ENCODE results near the gene MAP7D1.
A peak's percentile ranks its signal among the peaks of the same experiment; 100 is the strongest.
"Not testable (repeated sequence)": the region's sequence is repeated elsewhere in the genome, so short reads cannot be mapped to it uniquely, and the experiment has no call there.

The MAP7D1 gene

DNA sequence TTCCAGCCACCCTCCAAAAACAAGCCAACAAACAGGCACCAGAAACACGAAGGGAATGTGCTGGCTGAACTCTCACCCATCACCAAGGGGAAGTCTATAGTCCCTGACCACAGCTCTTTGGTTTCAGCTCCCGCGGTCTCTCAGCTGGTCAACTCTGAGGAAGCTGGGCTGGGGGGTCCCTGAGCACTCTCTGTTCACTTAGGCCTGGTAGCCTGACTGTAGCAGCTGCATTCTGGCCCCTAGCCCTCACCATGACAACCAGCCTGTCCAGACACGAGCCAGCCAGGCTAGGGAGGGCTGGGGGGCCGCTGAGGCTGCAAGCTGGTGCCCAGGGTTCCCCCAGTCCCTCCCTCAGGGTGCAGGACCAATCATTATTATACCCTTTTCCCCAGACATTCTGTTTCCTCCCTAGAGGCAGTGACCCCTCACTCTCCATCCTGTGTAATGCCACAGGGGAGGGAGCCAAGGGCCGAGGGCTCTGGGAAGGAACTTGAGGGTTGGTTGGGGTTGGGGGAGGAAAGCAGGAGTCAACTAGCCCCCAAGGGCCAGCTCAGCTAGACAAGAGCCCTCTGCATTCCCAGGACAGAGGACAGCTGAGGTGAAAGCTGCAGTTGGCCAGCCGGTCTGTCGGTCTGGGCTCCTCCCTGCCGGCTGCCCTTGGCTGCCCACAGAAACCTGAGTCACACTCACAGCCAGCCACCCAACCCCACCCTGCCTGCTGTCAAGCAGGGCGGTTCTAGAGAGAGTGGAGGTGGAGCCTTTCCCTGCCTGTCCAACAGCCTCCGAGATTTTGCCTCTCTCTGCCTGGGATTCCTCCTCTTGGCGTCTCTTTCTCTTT lies 5.4 kb upstream of the MAP7D1 start:
- Histone ChIP-seq H2AFZ (ENCODE audit: low read depth, low read length) (peak overlapping the region; percentile 11), H3K27me3 (ENCODE audit: insufficient read depth, low read length) (no peaks in the 10 kb centered on the region), H3K36me3 (ENCODE audit: insufficient read depth, low read length) (no peaks in the 10 kb centered on the region), H3K4me1 (ENCODE audit: insufficient read depth, low read length) (peaks cover 36% of the 10 kb centered on the region), H3K9me3 (ENCODE audit: low read length) (peaks cover 3% of the 10 kb centered on the region), H3K4me3 (ENCODE audit: low read length) (peak overlapping the region; percentile 30)

DNA sequence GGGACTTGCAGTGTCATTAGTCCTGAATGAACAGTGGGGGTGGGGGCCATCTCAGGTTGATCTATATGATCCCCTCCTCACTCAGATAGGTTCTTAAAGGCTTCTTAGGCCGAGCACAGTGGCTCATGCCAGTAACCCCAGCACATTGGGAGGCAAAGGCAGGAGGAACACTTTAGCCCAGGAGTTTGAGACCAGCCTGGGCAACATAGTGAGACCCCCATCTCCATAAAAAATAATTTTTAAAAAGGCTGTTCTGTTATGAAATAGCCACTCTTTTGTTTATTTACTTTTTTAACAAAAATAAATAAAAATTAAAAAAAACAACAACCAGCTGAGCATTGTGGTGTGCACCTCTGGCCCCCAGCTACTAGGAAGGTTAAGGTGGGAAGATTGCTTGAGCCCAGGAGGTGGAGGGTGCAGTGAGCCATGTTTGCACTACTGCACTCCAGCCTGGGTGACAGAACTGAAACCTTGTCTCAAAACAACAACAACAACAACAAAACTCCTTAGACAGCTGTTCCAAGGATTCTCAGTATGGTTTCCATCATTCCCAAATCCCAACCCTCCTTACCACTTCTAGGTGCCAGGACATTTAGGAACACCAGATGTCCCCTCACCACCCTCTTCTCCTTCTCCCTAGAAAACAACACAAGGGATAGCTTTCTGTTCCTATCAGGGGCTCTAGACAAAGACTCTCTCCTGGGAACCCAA lies 4.7 kb upstream of the MAP7D1 start:
- H3K9me3 ChIP-seq (ENCODE audit: low read length) = peaks cover 3% of the 10 kb centered on the region
- H3K4me3 ChIP-seq (ENCODE audit: low read length) = peak overlapping the region; percentile 30
- H2AFZ ChIP-seq (ENCODE audit: low read depth, low read length) = no peak overlapping the region
- H3K4me1 ChIP-seq (ENCODE audit: insufficient read depth, low read length) = peaks cover 36% of the 10 kb centered on the region
- no peaks in the 10 kb centered on the region for H3K27me3 ChIP-seq (ENCODE audit: insufficient read depth, low read length)
- no peaks in the 10 kb centered on the region for H3K36me3 ChIP-seq (ENCODE audit: insufficient read depth, low read length)

DNA sequence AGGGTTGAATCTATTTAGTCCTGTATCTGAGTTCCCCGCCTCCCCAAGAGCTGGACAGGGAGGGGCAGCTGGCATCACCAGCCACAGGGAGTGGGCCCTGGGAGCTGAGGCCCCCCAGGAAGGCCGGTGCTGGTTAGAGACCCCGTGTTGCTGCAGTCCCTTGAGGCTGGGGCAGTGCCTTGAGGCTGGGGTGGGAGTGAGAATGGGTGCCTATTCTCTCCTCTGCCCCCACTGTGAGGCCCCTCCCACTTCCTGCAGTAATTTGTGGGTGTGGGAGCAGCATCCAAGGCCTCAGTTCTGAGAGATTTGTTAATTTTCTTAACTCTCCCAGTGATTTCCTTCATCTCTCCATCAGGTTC lies 4.1 kb upstream of the MAP7D1 start:
- H2AFZ ChIP-seq (ENCODE audit: low read depth, low read length) = no peak overlapping the region
- no peak overlapping the region for H3K4me3 ChIP-seq (ENCODE audit: low read length)
- H3K9me3 ChIP-seq (ENCODE audit: low read length) = peaks cover 3% of the 10 kb centered on the region
- H3K27me3 ChIP-seq (ENCODE audit: insufficient read depth, low read length) = no peaks in the 10 kb centered on the region
- H3K36me3 ChIP-seq (ENCODE audit: insufficient read depth, low read length) = no peaks in the 10 kb centered on the region
- H3K4me1 ChIP-seq (ENCODE audit: insufficient read depth, low read length) = peaks cover 36% of the 10 kb centered on the region

DNA sequence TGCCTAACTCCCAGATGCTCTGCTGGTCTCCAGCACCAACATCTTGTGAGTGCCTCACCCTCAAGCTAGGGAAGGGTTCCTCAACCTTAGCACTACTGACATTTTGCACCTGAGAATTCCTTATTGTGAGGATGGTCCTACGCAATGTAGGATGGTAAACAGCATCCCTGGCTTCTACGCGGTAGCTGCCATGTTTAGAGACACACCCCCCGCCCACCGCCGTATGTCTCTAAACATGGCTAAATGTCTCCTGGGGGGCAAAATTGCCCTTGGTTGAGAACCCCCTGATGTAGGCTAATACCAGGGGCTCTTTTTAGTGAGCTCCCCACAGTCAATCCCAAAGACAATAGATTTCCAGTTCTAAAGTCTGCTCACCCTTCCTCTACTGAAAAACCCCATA lies 2.5 kb upstream of the MAP7D1 start:
- Histone ChIP-seq H3K4me3 (ENCODE audit: low read length) (no peak overlapping the region), H3K27me3 (ENCODE audit: insufficient read depth, low read length) (no peaks in the 10 kb centered on the region), H3K4me1 (ENCODE audit: insufficient read depth, low read length) (peaks cover 46% of the 10 kb centered on the region), H3K36me3 (ENCODE audit: insufficient read depth, low read length) (peaks cover 2% of the 10 kb centered on the region), H3K9me3 (ENCODE audit: low read length) (no peaks in the 10 kb centered on the region), H2AFZ (ENCODE audit: low read depth, low read length) (no peak overlapping the region)

GRCh38 chr1:36154335-36154734 lies 1.6 kb upstream of the MAP7D1 start:
- H3K36me3 ChIP-seq (ENCODE audit: insufficient read depth, low read length) = peaks cover 3% of the 10 kb centered on the region
- H3K4me1 ChIP-seq (ENCODE audit: insufficient read depth, low read length) = peaks cover 46% of the 10 kb centered on the region
- H2AFZ ChIP-seq (ENCODE audit: low read depth, low read length) = no peak overlapping the region
- H3K27me3 ChIP-seq (ENCODE audit: insufficient read depth, low read length) = no peaks in the 10 kb centered on the region
- H3K9me3 ChIP-seq (ENCODE audit: low read length) = no peaks in the 10 kb centered on the region
- H3K4me3 ChIP-seq (ENCODE audit: low read length) = peak overlapping the region; percentile 90

DNA sequence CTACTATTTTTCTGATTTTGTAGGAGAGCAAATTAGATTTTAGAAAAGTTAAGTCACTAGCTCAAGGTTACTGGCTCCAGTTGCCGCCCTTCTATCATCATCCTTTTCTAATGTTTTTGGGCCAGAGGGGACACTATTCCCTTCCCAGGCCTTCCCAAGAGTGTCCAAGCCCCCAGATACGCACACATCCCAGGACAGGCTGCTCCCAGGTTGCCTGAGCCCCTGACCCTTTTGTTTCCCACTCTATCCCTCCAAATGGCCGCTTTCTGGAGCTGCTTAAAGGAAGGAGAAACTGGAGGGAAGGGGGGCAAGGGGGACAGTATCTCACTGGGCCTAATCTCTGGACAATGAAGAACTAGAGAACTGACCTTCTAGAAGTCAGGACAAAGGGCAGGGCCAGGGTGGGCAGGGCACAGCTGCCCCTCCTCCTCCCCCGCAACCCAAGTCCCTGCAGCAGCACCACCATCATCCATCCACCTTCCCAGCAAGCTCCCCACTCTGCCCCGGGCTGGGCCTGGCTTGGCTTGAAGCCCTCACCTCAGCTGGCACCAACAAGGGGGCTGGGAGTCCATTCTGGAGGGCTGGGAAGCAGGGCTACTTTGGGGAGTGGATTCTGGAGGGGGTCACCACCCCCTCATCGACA lies 1.1 kb upstream of the MAP7D1 start:
- H3K4me1 ChIP-seq (ENCODE audit: insufficient read depth, low read length) = peaks cover 45% of the 10 kb centered on the region
- no peaks in the 10 kb centered on the region for H3K9me3 ChIP-seq (ENCODE audit: low read length)
- H3K27me3 ChIP-seq (ENCODE audit: insufficient read depth, low read length) = no peaks in the 10 kb centered on the region
- H3K36me3 ChIP-seq (ENCODE audit: insufficient read depth, low read length) = peaks cover 8% of the 10 kb centered on the region
- H3K4me3 ChIP-seq (ENCODE audit: low read length) = peak overlapping the region; percentile 90
- no peak overlapping the region for H2AFZ ChIP-seq (ENCODE audit: low read depth, low read length)

- Histone ChIP-seq H3K27me3 (ENCODE audit: insufficient read depth, low read length) (no peaks in the 10 kb centered on the region), H3K9me3 (ENCODE audit: low read length) (no peaks in the 10 kb centered on the region), H3K36me3 (ENCODE audit: insufficient read depth, low read length) (peaks cover 8% of the 10 kb centered on the region), H3K4me1 (ENCODE audit: insufficient read depth, low read length) (peaks cover 49% of the 10 kb centered on the region), H2AFZ (ENCODE audit: low read depth, low read length) (no peak overlapping the region), H3K4me3 (ENCODE audit: low read length) (peak overlapping the region; percentile 90)
Observed at GRCh38 chr1:36156329-36157114, 562 bp downstream of the MAP7D1 start.

GRCh38 chr1:36157115-36157903 lies 1.3 kb downstream of the MAP7D1 start:
- Histone ChIP-seq H2AFZ (ENCODE audit: low read depth, low read length) (no peak overlapping the region), H3K27me3 (ENCODE audit: insufficient read depth, low read length) (no peaks in the 10 kb centered on the region), H3K9me3 (ENCODE audit: low read length) (no peaks in the 10 kb centered on the region), H3K36me3 (ENCODE audit: insufficient read depth, low read length) (peaks cover 11% of the 10 kb centered on the region), H3K4me1 (ENCODE audit: insufficient read depth, low read length) (peaks cover 51% of the 10 kb centered on the region), H3K4me3 (ENCODE audit: low read length) (peak overlapping the region; percentile 90)

GRCh38 chr1:36157973-36158826 lies 2.2 kb downstream of the MAP7D1 start:
- Histone ChIP-seq H3K9me3 (ENCODE audit: low read length) (no peaks in the 10 kb centered on the region), H3K4me1 (ENCODE audit: insufficient read depth, low read length) (peaks cover 51% of the 10 kb centered on the region), H3K27me3 (ENCODE audit: insufficient read depth, low read length) (no peaks in the 10 kb centered on the region), H2AFZ (ENCODE audit: low read depth, low read length) (no peak overlapping the region), H3K4me3 (ENCODE audit: low read length) (peak overlapping the region; percentile 90), H3K36me3 (ENCODE audit: insufficient read depth, low read length) (peaks cover 11% of the 10 kb centered on the region)

DNA sequence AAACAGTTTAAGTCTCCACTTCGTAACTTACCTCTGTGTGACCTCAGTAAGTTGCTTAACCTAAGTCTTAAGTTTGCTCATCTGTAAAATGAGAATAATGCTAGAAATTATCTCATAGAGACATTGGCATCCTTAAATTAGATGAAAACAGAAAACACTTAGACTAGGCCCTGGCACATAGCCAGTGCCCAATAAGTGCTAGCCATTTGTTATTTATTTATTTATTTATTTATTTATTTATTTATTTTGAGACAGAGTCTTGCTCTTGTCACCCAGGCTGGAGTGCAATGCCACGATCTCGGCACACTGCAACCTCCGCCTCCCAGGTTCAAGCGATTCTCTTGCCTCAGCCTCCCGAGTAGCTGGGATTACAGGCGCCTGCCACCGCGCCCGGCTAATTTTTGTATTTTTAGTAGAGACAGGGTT lies 2.9 kb downstream of the MAP7D1 start:
- H3K4me3 ChIP-seq (ENCODE audit: low read length); H3K27me3 ChIP-seq (ENCODE audit: insufficient read depth, low read length); H2AFZ ChIP-seq (ENCODE audit: low read depth, low read length); H3K9me3 ChIP-seq (ENCODE audit: low read length): not testable (repeated sequence)
- H3K4me1 ChIP-seq (ENCODE audit: insufficient read depth, low read length) = peaks cover 51% of the 10 kb centered on the region
- peaks cover 11% of the 10 kb centered on the region for H3K36me3 ChIP-seq (ENCODE audit: insufficient read depth, low read length)

DNA sequence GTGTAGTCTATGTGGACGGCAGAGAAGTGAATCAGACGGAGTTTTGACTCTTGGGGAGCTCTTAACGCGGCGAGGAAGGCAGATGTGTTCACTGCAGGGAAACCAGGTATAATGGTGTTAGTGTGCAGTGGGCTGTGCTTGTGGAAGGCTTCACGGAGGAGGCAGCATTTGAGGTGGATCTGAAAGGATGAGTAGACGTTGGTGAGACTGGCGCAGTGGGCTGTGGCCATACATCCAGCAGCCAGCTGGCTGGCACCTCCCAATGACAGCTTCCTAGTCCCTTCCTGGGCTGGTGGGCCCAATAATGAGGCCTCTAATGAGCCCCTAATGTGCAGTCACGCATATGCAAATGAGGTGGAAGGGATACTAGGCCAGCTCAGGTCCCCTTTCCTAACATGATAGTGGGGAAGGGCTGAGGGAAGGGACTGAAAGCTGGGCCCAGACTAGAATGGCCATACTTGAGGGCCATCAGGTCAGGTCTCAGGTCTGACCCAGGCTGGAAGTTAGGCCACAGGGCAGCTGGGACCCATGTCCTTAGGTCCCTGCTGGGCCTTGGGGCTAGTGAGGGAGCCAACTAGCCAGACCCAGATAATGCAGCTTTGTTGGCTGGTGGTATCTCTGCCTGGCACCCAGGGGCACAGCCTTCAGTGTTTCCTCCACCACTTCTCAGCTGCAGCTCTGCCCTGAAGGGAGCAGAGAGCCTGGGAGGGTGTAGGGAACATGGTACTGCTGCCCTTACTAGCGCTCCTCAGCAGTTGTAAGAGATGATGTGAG lies 3.8 kb downstream of the MAP7D1 start:
- H2AFZ ChIP-seq (ENCODE audit: low read depth, low read length) = no peak overlapping the region
- peaks cover 21% of the 10 kb centered on the region for H3K36me3 ChIP-seq (ENCODE audit: insufficient read depth, low read length)
- peaks cover 43% of the 10 kb centered on the region for H3K4me1 ChIP-seq (ENCODE audit: insufficient read depth, low read length)
- no peaks in the 10 kb centered on the region for H3K27me3 ChIP-seq (ENCODE audit: insufficient read depth, low read length)
- H3K4me3 ChIP-seq (ENCODE audit: low read length) = no peak overlapping the region
- H3K9me3 ChIP-seq (ENCODE audit: low read length) = no peaks in the 10 kb centered on the region
